CD14-positive monocyte (primary cell): ENCODE data around the gene WDR45. TPM values are rescaled to one million over a fixed set of nuclear protein-coding genes. Genes with fewer than 3 reads are reported as not detected.

ENCODE experiments used
- DNase-seq, 3 donors: peaks; one replicate each; pipeline ENCODE4 v3.0.0-alpha.2; 2011 to 2022
- H2AFZ ChIP-seq: 2 replicates; pipeline ENCODE4 v1.6.0; 2012; ENCODE audit warnings: mild to moderate bottlenecking, low read depth, low read length, inconsistent platforms; ENCODE audit not compliant: insufficient read depth, poor library complexity, severe bottlenecking
- H3K27ac ChIP-seq, 2 donors: 1 replicate in 1 of 2; 2 replicates in 1 of 2; pipeline ENCODE4 v1.5.1; 2012 to 2013; ENCODE audit warnings: low read length in 2 of 2, control low read depth in 1 of 2, inconsistent platforms in 1 of 2, low read depth in 1 of 2, mild to moderate bottlenecking in 1 of 2
- H3K27me3 ChIP-seq, 2 donors: one replicate each; pipeline versions ENCODE4 v1.6.0 to v1.6.1; 2011 to 2013; ENCODE audit warnings: low read length in 2 of 2; ENCODE audit not compliant: control insufficient read depth in 2 of 2, insufficient read depth in 2 of 2
- H3K36me3 ChIP-seq, 2 donors: replicated peaks in 1 of 2; 1 replicate in 1 of 2; 2 replicates in 1 of 2; pipeline versions ENCODE4 v1.5.1 to v1.6.1; 2012 to 2013; ENCODE audit warnings: low read length in 2 of 2, control low read depth in 1 of 2, inconsistent platforms in 1 of 2, mild to moderate bottlenecking in 1 of 2; ENCODE audit not compliant: insufficient read depth in 2 of 2, control insufficient read depth in 1 of 2
- H3K4me1 ChIP-seq, 2 donors: 1 replicate in 1 of 2; 2 replicates in 1 of 2; pipeline versions ENCODE4 v1.5.1 to v1.6.1; 2012 to 2013; ENCODE audit warnings: low read length in 2 of 2, control low read depth in 1 of 2, inconsistent platforms in 1 of 2, mild to moderate bottlenecking in 1 of 2, moderate library complexity in 1 of 2; ENCODE audit not compliant: insufficient read depth in 2 of 2, control insufficient read depth in 1 of 2
- H3K4me2 ChIP-seq: replicated peaks from 2 replicates; pipeline ENCODE3; 2012; ENCODE audit warnings: low read length, moderate library complexity, mild to moderate bottlenecking; ENCODE audit not compliant: poor library complexity, severe bottlenecking; ENCODE audit errors: extremely low read depth
- H3K4me3 ChIP-seq, 3 experiments: fragments of 200-600 bp in 1 of 3; sonication (generic) in 1 of 3; replicated peaks in 1 of 3; 1 replicate in 2 of 3; 2 replicates in 1 of 3; pipeline ENCODE4 v1.5.1; 2011 to 2013; ENCODE audit warnings: low read length in 3 of 3, mild to moderate bottlenecking in 3 of 3, control low read depth in 2 of 3, low read depth in 2 of 3, inconsistent platforms in 1 of 3, moderate library complexity in 1 of 3
- H3K79me2 ChIP-seq: 2 replicates; pipeline ENCODE4 v1.6.0; 2012; ENCODE audit warnings: mild to moderate bottlenecking, control low read depth, inconsistent platforms, low read length, moderate library complexity; ENCODE audit not compliant: insufficient read depth
- H3K9ac ChIP-seq: 2 replicates; pipeline ENCODE4 v1.6.0; 2017; ENCODE audit warnings: low read length, mild to moderate bottlenecking; ENCODE audit not compliant: insufficient read depth, poor library complexity, severe bottlenecking
- H3K9me3 ChIP-seq, 2 donors: replicated peaks in 1 of 2; 1 replicate in 1 of 2; 2 replicates in 1 of 2; pipeline versions ENCODE4 v1.5.1 to v1.6.1; 2012 to 2013; ENCODE audit warnings: low read length in 2 of 2, control low read depth in 1 of 2; ENCODE audit not compliant: control insufficient read depth in 1 of 2, insufficient read depth in 1 of 2
- H4K20me1 ChIP-seq: 2 replicates; pipeline ENCODE4 v1.6.0; 2012; ENCODE audit warnings: mild to moderate bottlenecking, low read length, control low read depth, moderate library complexity; ENCODE audit not compliant: insufficient read depth
- H3K27ac Mint-ChIP-seq, 7 donors: one replicate each; pipeline ENCODE4 v1.8.0; 2020; ENCODE audit warnings: mild to moderate bottlenecking in 7 of 7, mixed read lengths in 7 of 7, moderate library complexity in 6 of 7, inconsistent platforms in 2 of 7
- H3K27me3 Mint-ChIP-seq, 3 donors: one replicate each; pipeline ENCODE4 v1.8.0; 2021 to 2022; ENCODE audit warnings: low read depth in 3 of 3, mild to moderate bottlenecking in 3 of 3, mixed read lengths in 3 of 3, moderate library complexity in 3 of 3, inconsistent platforms in 1 of 3
- H3K36me3 Mint-ChIP-seq, 2 donors: one replicate each; pipeline ENCODE4 v1.8.0; 2020; ENCODE audit warnings: mixed read lengths in 2 of 2, inconsistent platforms in 1 of 2, mild to moderate bottlenecking in 1 of 2
- H3K4me1 Mint-ChIP-seq: one replicate; pipeline ENCODE4 v1.8.0; 2020; ENCODE audit warnings: mild to moderate bottlenecking, mixed read lengths
- H3K4me3 Mint-ChIP-seq, 2 donors: one replicate each; pipeline ENCODE4 v1.8.0; 2020; ENCODE audit warnings: mild to moderate bottlenecking in 2 of 2, mixed read lengths in 2 of 2, moderate library complexity in 1 of 2
- H3K9me3 Mint-ChIP-seq, 7 donors: one replicate each; pipeline ENCODE4 v1.8.0; 2020 to 2022; ENCODE audit warnings: mixed read lengths in 7 of 7, mild to moderate bottlenecking in 6 of 7, moderate library complexity in 6 of 7, inconsistent platforms in 2 of 7
- WGBS: methylation state at CpG from one replicate; pipeline ENCODE4 v1.1.5; 2013; ENCODE audit warnings: missing lambda C conversion rate; ENCODE audit not compliant: insufficient coverage; 5-methylcytosine and 5-hydroxymethylcytosine counted together
- intact Hi-C, 2 donors: fragments of 100-400 bp; cut with micrococcal nuclease; formaldehyde crosslinking; loops; one replicate each; pipeline versions ENCODE4 v1.15.0 to v1.15.1; 2023
- polyA plus RNA-seq, 3 donors: library from polyadenylated mRNA; depleted of rRNA in 1 of 3; unstranded in 2 of 3; stranded (reverse) in 1 of 3; fragments of 300-500 nt in 2 of 3; fragments of >200 nt in 1 of 3; fragmentation: Illumina TruSeq in 2 of 3; gene quantifications; 1 replicate in 2 of 3; 2 replicates in 1 of 3; pipeline ENCODE4 v1.2.3, GENCODE V29; 2012 to 2021
- TF ChIP-seq, protein P1 (sequence below): fragments of 200-600 bp; IDR thresholded peaks from one replicate; pipeline ENCODE4 v1.8.0; 2022; ENCODE audit warnings: antibody characterized with exemption, mild to moderate bottlenecking

The WDR45 gene
- polyA plus RNA-seq, 3 donors = 83.1 to 207 (median 83.8) TPM

DNA sequence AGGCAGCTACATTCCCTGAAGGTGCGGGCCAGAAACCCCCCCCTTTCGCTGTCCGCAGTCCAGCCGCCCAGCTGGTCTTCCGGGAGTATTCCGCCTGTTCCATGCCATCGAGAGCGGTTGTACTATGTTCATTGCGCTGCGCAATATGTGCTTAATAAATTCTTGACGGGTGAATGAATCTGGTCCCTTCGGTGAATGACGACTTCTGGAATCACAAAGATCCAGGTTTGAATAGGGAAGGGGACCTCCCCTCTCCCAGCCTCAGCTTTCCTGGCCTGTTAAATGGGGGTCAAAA lies 35.8 kb downstream of the WDR45 start:
- Histone ChIP-seq H3K4me1 (peaks cover 30 to 32% of the 10 kb centered on the region in 2 donors), H3K9me3 (no peaks in the 10 kb centered on the region), H3K27me3 (no peaks in the 10 kb centered on the region), H4K20me1 (peaks cover 8% of the 10 kb centered on the region), H3K9ac (no peak overlapping the region), H3K79me2 (peaks cover 41% of the 10 kb centered on the region), H2AFZ (peak overlapping the region; percentile 74), H3K27ac (peak overlapping the region; percentile 53 to 74), H3K4me3 (peak overlapping the region in 1 of 3 experiments; percentile 16), H3K4me2 (peak overlapping the region; percentile 39), H3K36me3 (peaks cover 3 to 4% of the 10 kb centered on the region in 2 donors)
- DNase-seq = no peak
- TF ChIP-seq, protein P1, sequence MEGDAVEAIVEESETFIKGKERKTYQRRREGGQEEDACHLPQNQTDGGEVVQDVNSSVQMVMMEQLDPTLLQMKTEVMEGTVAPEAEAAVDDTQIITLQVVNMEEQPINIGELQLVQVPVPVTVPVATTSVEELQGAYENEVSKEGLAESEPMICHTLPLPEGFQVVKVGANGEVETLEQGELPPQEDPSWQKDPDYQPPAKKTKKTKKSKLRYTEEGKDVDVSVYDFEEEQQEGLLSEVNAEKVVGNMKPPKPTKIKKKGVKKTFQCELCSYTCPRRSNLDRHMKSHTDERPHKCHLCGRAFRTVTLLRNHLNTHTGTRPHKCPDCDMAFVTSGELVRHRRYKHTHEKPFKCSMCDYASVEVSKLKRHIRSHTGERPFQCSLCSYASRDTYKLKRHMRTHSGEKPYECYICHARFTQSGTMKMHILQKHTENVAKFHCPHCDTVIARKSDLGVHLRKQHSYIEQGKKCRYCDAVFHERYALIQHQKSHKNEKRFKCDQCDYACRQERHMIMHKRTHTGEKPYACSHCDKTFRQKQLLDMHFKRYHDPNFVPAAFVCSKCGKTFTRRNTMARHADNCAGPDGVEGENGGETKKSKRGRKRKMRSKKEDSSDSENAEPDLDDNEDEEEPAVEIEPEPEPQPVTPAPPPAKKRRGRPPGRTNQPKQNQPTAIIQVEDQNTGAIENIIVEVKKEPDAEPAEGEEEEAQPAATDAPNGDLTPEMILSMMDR = peak; percentile 27
- WGBS = 0% methylated on average over 1 of the region's 13 CpGs
- Mint-ChIP-seq H3K27me3 (peaks cover 0 to 13% (median 0%) of the 10 kb centered on the region in 3 donors), H3K36me3 (peaks cover 7 to 12% of the 10 kb centered on the region in 2 donors), H3K27ac (peak overlapping the region; percentile 24 to 88 (median 85)), H3K9me3 (peaks cover 0 to 21% (median 3%) of the 10 kb centered on the region in 7 donors), H3K4me1 (peaks cover 36% of the 10 kb centered on the region), H3K4me3 (peak overlapping the region; percentile 50 to 72)
- intact Hi-C loops = loop anchor here (5.0 to 10.0 kb wide), 4 partner anchors 42 to 149 kb away; partner anchors contain the start of genes GRIPAP1 (in 2 of the 2), OTUD5 (in 1 of the 2), PIM2 (in 1 of the 2) and PQBP1 (in 1 of the 2)

DNA sequence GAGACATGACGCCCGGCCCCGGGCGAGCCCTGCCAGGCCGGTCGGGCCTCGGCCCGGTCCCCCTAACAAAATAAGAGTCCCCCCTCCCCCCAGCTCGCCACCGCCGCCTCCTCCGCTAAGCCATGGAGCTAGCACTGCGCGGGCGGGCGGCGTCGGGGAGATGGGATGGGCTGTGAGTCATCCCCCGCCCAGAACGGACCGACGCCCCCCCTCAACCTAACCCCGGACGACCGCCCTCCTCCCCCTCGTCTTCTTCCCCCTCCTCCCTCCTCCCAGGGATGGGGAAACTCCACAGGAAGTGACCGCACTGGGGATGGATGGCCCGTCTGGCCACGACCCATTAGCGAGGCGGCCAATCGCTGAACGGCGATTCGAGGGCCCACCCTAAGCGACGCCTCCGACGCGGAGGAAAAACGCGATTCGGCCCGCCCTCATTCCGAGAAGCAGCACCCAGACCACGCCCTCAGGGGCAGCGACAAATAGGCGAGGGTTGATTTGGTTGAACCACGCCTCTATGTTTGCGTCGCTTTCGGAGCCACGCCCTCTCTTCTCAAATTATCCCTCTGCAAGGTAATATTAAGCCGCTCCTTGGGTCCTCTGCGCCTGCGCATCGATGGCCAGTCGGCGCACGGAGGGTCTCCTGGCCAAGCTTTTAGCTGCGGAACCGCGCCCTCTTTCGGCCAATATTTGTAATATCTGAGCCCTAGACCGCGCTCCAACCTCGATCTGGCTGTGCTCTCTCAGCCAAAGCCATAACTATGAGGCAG lies 36.3 kb downstream of the WDR45 start, which contains the start of gene TFE3:
TSS of gene TFE3 (minus strand) at position 138 of the 767 bp plus-strand sequence. CDS start at position 7, 131 bp downstream.
- Histone ChIP-seq H3K9me3 (no peaks in the 10 kb centered on the region), H3K36me3 (peaks cover 8 to 9% of the 10 kb centered on the region in 2 donors), H3K4me2 (peak within 1 kb of the TSS; percentile 80), H3K79me2 (peaks cover 46% of the 10 kb centered on the region), H3K4me3 (peak within 1 kb of the TSS; percentile 77 to 91 (median 78)), H3K27ac (peak within 1 kb of the TSS; percentile 83 to 88), H2AFZ (peak within 1 kb of the TSS; percentile 74), H3K4me1 (peaks cover 31 to 34% of the 10 kb centered on the region in 2 donors), H3K9ac (peak within 1 kb of the TSS; percentile 93), H4K20me1 (peaks cover 12% of the 10 kb centered on the region), H3K27me3 (no peaks in the 10 kb centered on the region)
- peak; percentile 97 to 99 (median 99) for DNase-seq
- Mint-ChIP-seq H3K36me3 (peaks cover 12 to 17% of the 10 kb centered on the region in 2 donors), H3K4me3 (peak within 1 kb of the TSS; percentile 91 to 95), H3K27ac (peak within 1 kb of the TSS; percentile 94 to 97 (median 96)), H3K27me3 (peaks cover 0 to 13% (median 0%) of the 10 kb centered on the region in 3 donors), H3K9me3 (peaks cover 0 to 21% (median 3%) of the 10 kb centered on the region in 7 donors), H3K4me1 (peaks cover 42% of the 10 kb centered on the region)
- TF ChIP-seq, protein P1 = peak; percentile 57
- intact Hi-C loops = loop anchor here (5.0 to 10.0 kb wide), 4 partner anchors 41 to 149 kb away; partner anchors contain the start of genes GRIPAP1 (in 2 of the 2), OTUD5 (in 1 of the 2), PIM2 (in 1 of the 2) and PQBP1 (in 1 of the 2)
- WGBS = 0% methylated on average over 23 of the region's 67 CpGs
